Activated CD8-positive, alpha-beta memory T cell treated with anti-CD3 and anti-CD28 coated beads for 1 hour (primary cell): ENCODE measurements around the gene SCIMP.
"Not testable (repeated sequence)": the region's sequence is repeated elsewhere in the genome, so short reads cannot be mapped to it uniquely, and the experiment has no call there.

Source experiments
- DNase-seq, 2 donors: peaks; one replicate each; pipeline ENCODE4 v3.0.0-alpha.2; 2020; ENCODE audit warnings: low read depth in 1 of 2; ENCODE audit errors: extremely low read depth in 1 of 2

The SCIMP gene

GRCh38 chr17:5191541-5192417 is 42.9 kb downstream of the SCIMP start, which contains the start of gene ZNF594:
Gene ZNF594, minus strand, starts transcription at chr17:5191868. Its CDS starts 7,612 bp downstream, at chr17:5184256.
- DNase-seq = peak; percentile 88 to 96

GRCh38 chr17:5184288-5184687 is 50.4 kb downstream of the SCIMP start:
- DNase-seq = peak in 1 of 2 donors; percentile 14

GRCh38 chr17:5183410-5183793 is 51.3 kb downstream of the SCIMP start:
- no peak for DNase-seq

- no peak for DNase-seq
These were observed 51.9 kb downstream of the SCIMP start for GRCh38 chr17:5182597-5183409.

- DNase-seq = no peak
These were observed 53.0 kb downstream of the SCIMP start for GRCh38 chr17:5181509-5182305.

- DNase-seq = no peak
These were observed 55.7 kb downstream of the SCIMP start for GRCh38 chr17:5179003-5179402.

GRCh38 chr17:5175027-5175426 is 59.6 kb downstream of the SCIMP start:
- not testable (repeated sequence) for DNase-seq

GRCh38 chr17:5165791-5166564 is 68.7 kb downstream of the SCIMP start:
- DNase-seq = not testable (repeated sequence)

- no peak for DNase-seq
These were observed 70.2 kb downstream of the SCIMP start for GRCh38 chr17:5164436-5164835.

- not testable (repeated sequence) for DNase-seq
These were observed 72.9 kb downstream of the SCIMP start for GRCh38 chr17:5161793-5162192.

GRCh38 chr17:5160702-5161101 is 74.0 kb downstream of the SCIMP start:
- DNase-seq = not testable (repeated sequence)
